HG03196 (cell line): ENCODE results near the gene IL1B.
"Not testable (repeated sequence)": the region's sequence is repeated elsewhere in the genome, so short reads cannot be mapped to it uniquely, and the experiment has no call there.

ENCODE experiments used
- ATAC-seq: cut with Tn5 transposase; IDR thresholded peaks from one replicate; pipeline ENCODE4 v1.9.1; 2021; ENCODE audit not compliant: unreplicated experiment

The IL1B gene

DNA sequence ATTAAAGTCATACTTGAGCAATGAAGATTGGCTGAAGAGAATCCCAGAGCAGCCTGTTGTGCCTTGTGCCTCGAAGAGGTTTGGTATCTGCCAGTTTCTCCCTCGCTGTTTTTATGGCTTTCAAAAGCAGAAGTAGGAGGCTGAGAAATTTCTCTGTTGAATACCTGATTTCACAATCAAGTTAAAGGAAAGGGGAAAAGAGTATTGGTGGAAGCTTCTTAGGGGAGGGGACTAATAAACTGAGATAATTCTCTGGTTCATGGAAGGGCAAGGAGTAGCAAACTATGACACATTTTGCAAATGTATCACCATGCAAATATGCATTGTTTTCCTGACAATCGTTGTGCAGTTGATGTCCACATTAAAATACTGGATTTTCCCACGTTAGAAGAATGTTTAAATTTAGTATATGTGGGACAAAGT, at the start of gene IL1B:
IL1B (minus strand) TSS at position 85 of the 423 bp plus-strand sequence. CDS start 550 bp downstream, outside the sequence.
- no peak for ATAC-seq

DNA sequence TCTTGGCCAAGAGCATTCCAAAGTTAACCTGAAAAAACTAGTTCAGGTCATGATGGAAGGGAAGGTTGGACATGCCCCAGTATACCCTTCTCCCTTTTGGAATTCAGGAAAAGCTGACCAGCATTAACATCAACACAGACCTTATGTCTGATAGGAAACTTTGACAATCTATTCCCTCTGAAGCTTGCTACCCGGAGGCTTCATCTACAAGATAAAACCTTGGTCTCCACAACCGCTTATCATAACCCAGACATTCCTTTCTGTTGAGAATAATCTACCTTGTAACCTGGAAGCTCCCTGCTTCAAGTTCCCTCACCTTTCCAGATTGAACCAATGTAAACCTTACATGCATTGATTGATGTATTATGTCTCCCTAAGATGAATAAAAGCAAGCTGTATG, 49.7 kb upstream of the IL1B start:
- no peak for ATAC-seq

DNA sequence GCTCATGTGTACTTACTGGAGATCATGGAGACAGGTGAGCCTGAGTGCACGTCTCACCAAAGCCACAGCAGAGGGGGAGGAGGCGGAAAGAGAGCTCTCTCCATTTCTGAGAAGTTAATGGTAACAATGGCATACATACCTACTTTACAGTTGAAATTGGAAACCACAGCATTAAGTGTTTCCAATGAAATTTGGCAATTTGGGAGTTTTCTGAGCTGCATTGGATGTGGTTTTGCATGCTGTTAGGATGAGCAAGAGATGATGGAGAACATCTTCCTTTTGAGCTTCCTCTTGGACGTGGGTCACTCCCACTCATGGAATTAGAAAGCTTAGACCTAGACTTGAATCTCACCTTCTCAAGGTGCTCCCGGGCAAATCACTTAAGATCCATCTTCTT, 48.9 kb upstream of the IL1B start:
- ATAC-seq = no peak

DNA sequence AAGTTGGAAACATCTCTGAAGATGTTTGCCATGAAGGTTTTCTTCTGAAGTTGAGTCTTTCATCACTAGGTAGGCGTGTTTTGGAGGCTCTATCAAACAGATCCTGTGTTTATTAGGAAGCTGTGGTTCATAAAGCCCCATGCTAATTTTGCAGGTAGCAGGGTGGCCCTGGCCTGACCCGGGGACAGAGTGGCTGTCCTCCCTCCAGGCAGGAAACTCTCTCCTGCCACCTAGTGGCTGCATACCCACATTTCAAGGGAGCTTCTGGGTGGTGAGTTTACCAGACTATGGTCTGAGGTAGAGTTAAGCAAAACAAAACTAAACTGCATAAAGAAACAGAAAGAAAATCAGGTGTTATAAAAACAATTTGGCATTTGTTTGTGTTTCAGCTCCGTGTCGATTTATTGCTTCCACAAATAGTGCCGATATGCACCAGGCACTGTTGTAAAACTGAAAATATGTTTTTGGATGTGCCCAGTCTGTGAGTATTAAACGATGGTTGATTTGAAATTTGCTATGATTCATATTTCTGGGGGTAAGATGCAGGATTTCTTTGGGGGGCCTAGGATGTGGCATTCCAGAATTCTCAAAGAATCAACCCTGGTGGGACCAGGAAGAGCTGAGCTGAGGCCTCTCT, 48.4 kb upstream of the IL1B start:
- ATAC-seq = no peak

DNA sequence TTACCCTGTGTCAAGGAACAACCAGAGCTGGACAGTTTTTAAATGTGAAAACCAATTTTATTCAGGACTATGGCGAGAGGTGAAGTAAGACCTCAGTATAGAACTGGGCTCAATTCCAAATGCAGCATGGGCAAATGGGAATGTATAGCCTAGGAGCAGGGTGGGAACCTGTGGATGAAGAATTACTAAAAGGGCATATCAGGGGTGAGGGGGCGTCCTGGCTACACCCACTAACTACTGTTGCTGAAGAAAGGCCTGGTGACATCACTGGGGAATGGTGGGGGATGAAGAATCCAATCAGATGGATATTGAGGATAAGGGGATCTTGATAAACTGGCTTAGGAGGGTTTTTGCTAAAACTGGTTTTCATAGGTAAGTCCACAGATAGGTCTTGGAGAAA, 47.1 kb upstream of the IL1B start:
- ATAC-seq = no peak

DNA sequence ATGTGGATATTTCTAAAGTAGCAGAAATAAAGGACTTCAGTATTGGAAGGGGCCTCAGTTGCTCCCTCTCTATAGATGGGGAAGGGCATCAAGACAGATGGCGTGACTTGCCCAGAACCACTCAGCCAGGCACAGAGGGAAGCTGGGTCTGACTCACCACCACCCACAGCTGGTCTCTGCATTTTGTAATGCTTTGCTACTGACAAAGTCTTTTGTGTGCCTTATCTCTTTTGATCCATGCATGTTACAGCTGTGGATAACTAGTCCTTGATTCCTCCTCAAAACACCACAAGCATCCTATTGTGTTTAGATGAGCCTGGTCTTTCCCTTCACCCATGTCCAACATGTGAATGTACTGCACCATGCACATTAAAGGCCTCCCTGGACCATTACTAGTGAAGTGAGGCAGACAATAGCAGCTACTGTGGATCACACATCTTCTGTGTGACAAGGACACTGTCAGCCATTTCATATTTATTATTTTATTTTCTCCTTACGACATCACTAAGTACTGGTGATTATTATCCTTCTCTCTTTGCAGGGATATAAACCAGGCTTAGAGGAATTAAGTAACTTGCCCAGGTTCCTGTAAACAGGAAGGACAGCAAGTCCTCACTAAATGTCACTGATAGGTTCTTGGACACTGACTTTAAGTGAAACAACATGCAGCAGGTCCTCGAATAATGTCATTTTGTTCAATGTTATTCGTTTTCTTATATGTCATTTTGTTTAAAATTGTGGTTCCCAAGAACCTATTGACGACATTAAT, 44.8 kb upstream of the IL1B start:
- peak; percentile 62 for ATAC-seq

DNA sequence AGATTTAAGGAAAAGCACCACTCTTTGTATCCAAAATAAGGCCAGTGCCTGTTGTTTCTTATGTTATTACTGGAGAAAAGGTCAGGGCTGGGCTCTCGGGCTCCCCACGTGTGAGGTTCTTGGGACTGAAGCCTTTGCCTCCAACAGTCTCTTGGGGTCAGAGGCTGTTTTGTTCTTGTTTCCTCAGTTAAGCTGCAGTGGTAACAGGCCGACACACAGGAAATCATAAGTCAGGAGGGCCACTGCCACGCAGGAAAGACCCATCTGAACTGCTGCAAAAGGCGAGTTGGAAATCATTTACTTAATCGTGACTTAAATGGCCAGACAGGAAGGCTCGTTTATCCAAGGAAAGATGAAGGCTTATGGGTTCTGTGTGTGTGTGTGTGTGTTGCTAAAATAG, 44.1 kb upstream of the IL1B start:
- peak; percentile 45 for ATAC-seq

DNA sequence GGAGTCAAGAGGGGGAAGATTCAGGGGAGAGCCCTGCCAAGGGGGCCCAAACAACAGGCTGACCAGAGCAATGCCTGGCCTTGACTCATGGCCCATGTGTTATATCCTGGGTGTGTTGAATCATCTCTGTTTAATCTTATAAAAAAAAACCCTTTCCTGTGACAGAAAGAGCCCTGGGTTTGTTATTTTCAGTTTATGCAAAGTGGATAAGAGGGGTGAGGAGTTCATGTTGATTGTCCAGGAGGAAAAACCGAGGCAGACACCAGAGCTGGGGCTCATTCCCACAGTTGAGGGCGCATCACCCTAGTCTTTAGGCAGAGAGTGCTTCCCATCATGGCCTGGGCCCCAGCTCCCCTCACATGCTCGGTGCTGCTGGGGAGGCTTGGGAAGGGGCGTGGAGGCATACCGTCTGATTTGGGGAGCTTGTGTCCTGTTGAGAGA, 43.5 kb upstream of the IL1B start:
- ATAC-seq = no peak

DNA sequence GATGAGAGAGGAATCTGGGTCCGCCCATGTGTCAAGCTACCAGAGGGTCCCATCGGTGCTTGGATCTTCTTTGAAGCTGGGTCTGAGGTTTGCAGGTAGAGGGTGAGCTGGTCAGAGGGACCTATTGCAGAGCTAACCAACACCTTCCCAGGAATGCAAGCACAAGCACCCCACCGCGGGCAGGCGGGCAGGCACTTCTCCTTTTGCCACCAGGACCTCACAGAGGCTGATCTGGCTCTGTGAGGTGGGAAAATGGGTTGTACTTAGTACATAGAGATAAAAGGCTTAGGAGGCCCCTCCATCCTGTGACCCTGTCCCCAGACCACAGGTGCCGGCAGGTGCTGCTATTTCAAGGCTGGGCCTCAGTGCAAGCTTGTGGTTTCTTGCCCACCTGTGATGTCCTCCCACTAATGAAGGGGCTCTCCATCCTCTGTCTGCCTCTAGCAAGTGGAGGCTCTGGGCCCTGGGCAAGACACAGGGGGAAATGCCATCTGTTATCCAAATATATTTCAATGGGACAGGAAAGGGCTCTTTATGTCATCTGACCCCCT, 43.0 kb upstream of the IL1B start:
- ATAC-seq = no peak

DNA sequence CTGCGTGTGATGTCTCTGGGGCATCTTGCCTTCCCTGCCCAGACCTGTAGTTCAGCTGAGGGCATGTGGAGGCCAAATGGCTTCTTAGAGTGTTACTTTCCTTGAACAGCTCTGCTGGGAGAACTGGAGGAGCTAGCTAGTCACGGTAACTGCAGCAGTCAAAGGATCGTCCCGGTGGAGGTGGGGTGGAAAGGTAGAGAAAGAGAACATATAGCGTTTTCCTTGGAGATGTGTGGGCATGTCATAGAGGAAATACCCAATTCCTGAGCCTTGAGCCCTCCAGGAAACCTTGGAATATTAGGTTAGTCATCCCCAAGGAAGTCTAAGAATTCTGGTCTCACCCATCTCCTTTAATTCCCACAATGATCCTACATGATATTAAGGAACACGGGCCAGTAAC, 40.8 kb upstream of the IL1B start:
- no peak for ATAC-seq

DNA sequence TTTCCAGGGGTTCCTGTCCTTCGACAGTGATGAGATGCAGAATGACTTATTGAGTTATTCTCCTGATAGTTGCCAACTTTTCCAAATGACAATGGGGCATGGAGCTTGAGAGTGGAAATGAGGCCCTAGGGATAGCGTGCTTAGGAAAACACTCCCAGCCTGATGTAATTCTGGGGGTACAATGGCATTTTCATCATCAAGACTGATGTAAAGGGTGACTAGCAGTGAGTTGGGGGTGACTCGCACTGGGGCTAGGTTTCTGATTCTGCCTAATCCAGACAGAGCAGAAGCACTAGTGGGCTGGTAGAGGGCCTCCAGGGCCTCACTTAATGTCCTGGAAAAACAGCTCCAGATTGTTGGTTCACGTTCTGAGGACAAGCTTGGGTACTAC, 40.4 kb upstream of the IL1B start:
- ATAC-seq = no peak

DNA sequence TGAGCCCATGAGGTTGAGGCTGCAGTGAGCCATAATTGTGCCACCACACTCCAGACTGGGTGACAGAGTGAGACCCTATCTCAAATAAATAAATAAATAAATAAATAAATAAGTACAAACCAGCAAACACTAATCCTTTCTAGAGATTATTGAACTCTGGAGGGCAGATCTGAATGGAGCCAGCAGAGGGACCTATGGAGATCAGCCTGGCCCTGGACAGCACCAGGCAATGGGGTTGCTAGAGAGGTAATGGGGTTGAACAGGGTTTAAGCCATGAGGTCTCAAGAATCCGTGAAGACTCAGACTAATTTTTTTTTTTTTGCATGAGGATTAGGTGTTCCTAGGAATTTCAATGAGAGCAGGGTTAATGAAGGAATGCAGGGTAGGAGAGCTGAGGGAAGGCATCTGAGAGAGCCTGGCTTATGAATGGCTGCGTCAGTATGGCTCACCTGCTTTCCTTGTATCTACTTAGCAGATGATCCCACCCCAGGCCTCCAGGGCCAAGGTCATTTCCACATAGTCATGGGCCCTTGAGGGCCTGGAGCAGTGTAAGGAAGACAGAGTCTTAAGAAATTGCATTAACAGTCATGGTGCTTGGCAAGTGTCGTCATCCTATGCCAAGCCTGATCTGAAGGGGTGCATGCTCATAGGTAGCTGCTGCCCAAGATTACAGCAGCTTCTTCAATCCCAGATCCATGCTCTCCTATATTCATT, 39.8 kb upstream of the IL1B start:
- no peak for ATAC-seq

DNA sequence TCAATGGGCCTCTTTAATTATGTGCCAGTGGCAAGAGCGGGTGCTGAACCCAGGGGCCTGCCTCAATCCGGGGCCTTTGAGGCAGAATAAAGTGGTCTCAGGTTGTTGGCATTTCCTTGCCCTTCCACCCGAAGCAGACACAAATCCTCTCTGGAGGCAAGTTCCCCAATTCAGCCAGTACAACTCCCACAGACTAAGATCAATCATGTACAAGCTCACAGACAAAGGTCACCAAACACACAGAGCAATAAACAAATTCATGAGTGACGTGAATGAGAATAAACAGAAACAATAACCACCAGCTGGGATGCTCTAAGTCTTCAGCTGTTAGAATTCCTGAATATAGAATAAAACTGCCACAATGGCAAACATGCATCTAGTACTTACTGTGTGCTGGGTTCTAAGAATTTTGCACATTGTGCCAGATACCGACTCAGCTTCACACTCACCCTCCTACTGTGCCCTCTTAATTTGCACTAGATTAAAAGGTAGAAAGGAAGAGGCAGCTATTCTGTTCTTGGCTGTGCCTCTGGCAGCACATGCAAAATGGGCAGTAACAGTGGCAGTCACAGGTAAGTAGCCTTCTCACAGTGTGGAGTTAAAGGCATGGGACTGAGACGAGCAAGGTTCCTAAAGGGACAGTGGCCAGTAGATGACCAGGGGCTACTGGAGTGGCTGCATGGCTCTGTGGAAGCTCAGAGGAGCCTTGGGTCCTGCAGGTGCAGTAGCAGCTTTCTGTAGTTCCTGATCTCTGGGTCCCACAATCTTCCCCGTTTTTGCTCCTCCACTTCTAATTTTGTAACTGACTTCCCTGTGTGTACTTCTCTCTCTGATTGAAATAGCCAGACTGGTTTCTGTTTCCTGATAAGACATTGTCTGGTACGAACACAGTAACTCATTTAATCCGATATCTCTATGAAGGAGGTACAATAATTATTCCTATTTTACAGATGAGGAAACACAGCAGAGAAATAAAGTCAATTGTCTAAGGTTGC, 34.6 kb upstream of the IL1B start:
- no peak for ATAC-seq

DNA sequence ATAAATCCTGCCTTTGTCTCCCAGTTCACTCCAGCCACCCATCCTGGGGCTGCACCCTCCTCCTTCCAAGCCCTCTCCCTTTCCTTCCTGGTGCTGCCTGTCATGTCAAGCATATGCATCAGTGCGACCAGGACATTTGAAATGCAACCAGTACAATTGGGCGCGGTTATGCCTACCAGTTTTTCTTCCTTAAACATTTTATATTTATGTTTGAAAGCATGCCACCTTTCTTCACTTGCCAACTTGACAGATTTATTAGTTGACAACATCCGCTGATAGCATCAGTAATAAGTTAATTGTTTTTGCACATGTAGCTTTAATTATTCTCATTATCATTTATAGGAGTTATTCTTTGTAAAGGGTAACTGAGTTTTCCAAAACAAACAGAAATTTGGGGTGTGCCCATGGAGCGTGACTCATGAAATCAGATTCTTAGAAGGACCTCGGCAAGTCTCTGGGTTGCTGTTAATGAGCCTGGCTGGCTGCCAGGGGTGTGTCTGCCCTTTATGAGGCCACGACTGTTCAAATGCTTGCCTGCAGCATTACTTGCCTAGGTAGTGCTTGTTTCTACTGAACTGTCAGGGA, 32.8 kb upstream of the IL1B start:
- ATAC-seq = no peak

DNA sequence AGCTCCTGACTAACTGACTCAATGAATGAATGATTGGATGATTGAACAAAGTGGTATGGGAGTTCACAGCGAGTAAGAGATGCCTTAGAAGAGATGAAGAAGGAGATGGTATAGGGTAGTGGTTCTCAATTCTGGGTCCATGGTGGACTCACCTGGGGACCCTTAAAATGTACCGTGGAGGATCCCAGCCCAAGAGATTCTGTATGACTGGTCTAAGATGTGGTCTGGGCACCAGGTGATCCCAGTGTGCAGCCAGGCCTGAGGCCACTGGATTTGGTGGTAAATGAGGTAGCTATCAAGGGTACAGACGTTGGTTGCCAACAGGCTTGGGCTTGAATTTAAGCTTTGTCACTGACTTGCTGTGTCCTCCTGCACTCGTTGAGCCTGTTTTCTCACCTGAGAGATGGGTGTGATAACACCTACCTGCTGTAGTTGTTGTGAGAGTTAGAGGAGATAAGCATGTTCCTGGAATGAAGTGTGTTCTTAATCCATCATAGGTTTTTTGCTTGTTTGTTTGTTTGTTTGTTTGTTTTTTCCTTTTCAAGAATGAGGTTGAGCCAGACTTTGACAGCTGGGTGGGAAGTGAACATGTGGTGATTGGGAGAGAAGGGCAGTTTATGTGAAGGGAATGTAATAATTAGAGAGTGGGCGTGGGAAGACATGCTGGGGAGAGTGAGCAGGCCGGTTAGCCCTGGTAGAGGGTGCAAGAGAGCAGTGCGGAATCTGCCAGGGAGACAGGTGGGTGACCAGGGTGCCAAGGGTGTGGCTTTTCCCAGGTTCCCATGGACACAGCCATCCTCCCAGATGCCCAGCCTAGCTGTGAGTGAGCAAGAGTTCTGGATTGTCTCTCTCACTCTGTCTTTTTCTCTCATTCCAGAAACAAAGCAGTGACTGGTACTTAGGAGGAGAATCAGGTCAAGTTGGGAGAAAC, 31.4 kb upstream of the IL1B start:
- ATAC-seq = no peak

DNA sequence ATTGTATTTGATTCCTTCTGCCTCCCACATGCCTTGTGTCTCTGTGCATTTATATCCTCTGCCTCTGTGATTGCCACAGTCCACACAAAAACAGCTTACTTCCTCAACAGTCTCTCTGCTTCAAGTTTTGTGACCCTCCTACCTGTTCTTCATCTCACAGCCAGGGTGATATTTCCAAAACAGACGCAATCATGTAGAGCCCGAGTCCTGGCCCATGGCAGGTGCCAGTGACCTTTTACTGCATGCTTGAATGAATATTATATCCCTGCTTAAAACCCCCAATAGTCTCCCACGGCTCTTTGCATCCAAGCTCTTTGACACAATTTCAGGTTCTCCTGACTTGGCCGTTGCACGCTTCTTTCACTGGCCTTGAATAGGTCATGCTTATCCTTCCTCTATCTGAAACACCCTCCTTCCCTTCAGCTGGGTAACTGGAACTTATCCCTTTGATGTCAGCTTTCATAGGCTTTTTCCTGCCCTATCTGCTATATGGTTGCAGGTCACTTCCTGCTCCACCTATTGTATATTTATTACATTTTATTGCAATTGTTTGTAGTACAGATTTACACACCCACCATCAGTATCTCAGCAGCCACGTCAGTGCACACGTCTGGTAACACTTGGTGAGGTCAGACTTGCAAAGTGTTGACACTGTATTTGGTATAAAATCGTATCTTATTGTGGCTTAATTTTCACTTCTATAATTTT, 29.7 kb upstream of the IL1B start:
- ATAC-seq = no peak

DNA sequence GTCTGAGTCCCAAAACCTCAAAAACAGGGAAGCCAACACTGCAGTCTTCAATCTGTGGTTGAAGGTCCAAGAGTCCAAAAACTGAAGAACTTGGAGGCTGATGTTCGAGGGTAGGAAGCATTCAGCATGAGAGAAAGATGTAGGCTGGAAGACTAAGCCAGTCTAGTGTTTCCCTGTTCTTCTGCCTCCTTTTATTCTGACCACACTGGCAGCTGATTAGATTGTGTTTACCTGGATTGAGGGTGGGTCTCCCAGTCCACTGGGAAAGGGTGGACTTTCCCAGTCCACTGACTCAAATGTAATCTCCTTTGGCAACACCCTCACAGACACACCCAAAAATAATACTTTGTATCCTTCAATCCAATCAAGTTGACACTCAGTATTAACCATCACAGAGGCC, 27.5 kb upstream of the IL1B start:
- no peak for ATAC-seq

DNA sequence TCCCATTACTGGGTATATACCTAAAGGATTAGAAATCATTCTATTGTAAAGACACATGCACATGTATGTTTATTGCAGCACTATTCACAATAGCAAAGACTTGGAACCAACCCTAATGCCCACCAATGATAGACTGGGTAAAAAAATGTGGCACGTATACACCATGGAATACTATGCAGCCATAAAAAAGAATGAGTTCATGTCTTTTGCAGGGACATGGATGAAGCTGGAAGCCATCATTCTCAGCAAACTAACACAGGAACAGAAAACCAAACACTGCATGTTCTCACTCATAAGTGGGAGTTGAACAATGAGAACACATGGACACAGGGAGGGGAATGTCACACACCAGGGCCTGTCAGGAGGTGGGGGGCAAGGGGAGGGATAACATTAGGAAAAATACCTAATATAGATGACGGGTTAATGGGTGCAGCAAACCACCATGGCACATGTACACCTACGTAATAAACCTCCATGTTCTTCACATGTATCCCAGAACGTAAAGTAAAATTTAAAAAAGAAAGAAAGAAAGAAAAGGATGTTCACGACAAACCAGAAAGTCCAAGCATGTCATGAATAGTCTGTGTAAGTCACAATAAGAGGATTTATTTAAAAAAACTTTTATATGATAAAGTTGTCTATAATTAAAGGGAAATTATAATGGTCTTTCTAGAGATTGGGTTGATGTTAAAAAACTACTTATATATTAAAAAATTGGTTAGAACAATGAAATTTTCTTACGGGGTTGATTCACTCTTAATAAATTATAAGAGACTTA, 23.0 kb upstream of the IL1B start:
- not testable (repeated sequence) for ATAC-seq
